HL-60 (cell line): ENCODE results near the gene S1PR3.
"Not testable (repeated sequence)": the region's sequence is repeated elsewhere in the genome, so short reads cannot be mapped to it uniquely, and the experiment has no call there.

Source experiments
- DNase-seq, 2 experiments: peaks; one replicate each; pipeline ENCODE4 v3.0.0-alpha.2; 2010 to 2020; ENCODE audit warnings: low read depth in 1 of 2, low spot score in 1 of 2
- H3K27ac ChIP-seq: fragments of 250-450 bp; sonication (Bioruptor Pico); replicated peaks from 2 replicates; pipeline ENCODE4 v1.5.1; 2020; ENCODE audit warnings: mild to moderate bottlenecking, moderate library complexity
- H3K27me3 ChIP-seq: fragments of 250-450 bp; sonication (Bioruptor Pico); 2 replicates; pipeline ENCODE4 v1.5.1; 2021; ENCODE audit warnings: mild to moderate bottlenecking, moderate library complexity; ENCODE audit not compliant: insufficient read depth, poor library complexity, severe bottlenecking
- H3K4me3 ChIP-seq: replicated peaks from 2 replicates; pipeline ENCODE4 v1.5.1; 2011; ENCODE audit warnings: mild to moderate bottlenecking, control low read depth, low read length; ENCODE audit not compliant: insufficient read depth
- CTCF ChIP-seq: IDR thresholded peaks from one replicate; pipeline ENCODE4 v1.5.1; 2011; ENCODE audit warnings: low read length, control low read depth, inconsistent platforms; ENCODE audit not compliant: insufficient read depth
- GABPA ChIP-seq: IDR thresholded peaks from 2 replicates; pipeline ENCODE4 v1.6.1; 2012; ENCODE audit warnings: low read depth
- POLR2AphosphoS5 ChIP-seq: IDR thresholded peaks from 2 replicates; pipeline ENCODE4 v1.6.1; 2012; ENCODE audit warnings: low read depth
- REST ChIP-seq: IDR thresholded peaks from 2 replicates; pipeline ENCODE4 v1.6.1; 2012; ENCODE audit warnings: low read depth; ENCODE audit not compliant: insufficient replicate concordance
- SPI1 ChIP-seq: IDR thresholded peaks from 2 replicates; pipeline ENCODE4 v1.6.1; 2012; ENCODE audit warnings: low read depth, mild to moderate bottlenecking, borderline replicate concordance
- long read RNA-seq: library from polyadenylated mRNA; unstranded; transcript quantifications from one replicate; pipeline ENCODE4 v2.0.0, GENCODE V29; 2020

Gene S1PR3
- long read RNA-seq, full-length matches to known transcripts = 16 of 16 reads
- long read RNA-seq, partial matches to known transcripts = 0 of 16 reads
- long read RNA-seq, other reads (novel, unspliced or antisense) = 0 of 16 reads

- Histone ChIP-seq H3K4me3 (peak within 1 kb of the TSS; percentile 83), H3K27me3 (no peaks in the 10 kb centered on the region), H3K27ac (peak within 1 kb of the TSS; percentile 82)
- TF ChIP-seq REST = no peak
- no peak for TF ChIP-seq CTCF
- no peak for TF ChIP-seq SPI1
- TF ChIP-seq POLR2AphosphoS5 = no peak
- no peak for TF ChIP-seq GABPA
- peak; percentile 44 to 50 for DNase-seq
Observed at GRCh38 chr9:88991066-88992034, at the start of gene S1PR3. S1PR3 (plus strand) TSS chr9:88991468; CDS start chr9:89001201, 9,733 bp downstream.

GRCh38 chr9:88941586-88941985 lies 49.7 kb upstream of the S1PR3 start:
- H3K4me3 ChIP-seq, H3K27ac ChIP-seq, DNase-seq, H3K27me3 ChIP-seq: not testable (repeated sequence)

- Histone ChIP-seq H3K4me3 (no peak overlapping the region), H3K27me3 (no peaks in the 10 kb centered on the region), H3K27ac (no peak overlapping the region)
- TF ChIP-seq GABPA = no peak
- TF ChIP-seq POLR2AphosphoS5 = no peak
- no peak for TF ChIP-seq SPI1
- no peak for DNase-seq
Observed at GRCh38 chr9:88942411-88942810, 48.9 kb upstream of the S1PR3 start.

- no peaks in the 10 kb centered on the region for H3K27me3 ChIP-seq
Observed at GRCh38 chr9:88945636-88946333, 45.5 kb upstream of the S1PR3 start.

More at GRCh38 chr9:88945636-88946333, 45.5 kb upstream of the S1PR3 start:
- Histone ChIP-seq H3K27ac (no peak overlapping the region), H3K4me3 (no peak overlapping the region)
- DNase-seq = no peak
- TF ChIP-seq POLR2AphosphoS5 (no peak), CTCF (no peak), REST (no peak), SPI1 (no peak), GABPA (no peak)
